Activated CD4-positive, CD25-positive, alpha-beta regulatory T cell treated with anti-CD3 and anti-CD28 coated beads, Interleukin-2, amount 50 U/mL, for 72 hours (primary cell): ENCODE results near the gene BCL2L11.

ENCODE experiments used
- DNase-seq: peaks from one replicate; pipeline ENCODE4 v3.0.0; 2021

BCL2L11 gene

GRCh38 chr2:111145103-111145760, 24.5 kb downstream of the BCL2L11 start:
- DNase-seq, result no peak

- no peak for DNase-seq
Observed at GRCh38 chr2:111145951-111146350, 25.2 kb downstream of the BCL2L11 start.

GRCh38 chr2:111148225-111148873, 27.6 kb downstream of the BCL2L11 start:
- no peak for DNase-seq

GRCh38 chr2:111148925-111149324, 28.2 kb downstream of the BCL2L11 start:
- DNase-seq, result no peak

GRCh38 chr2:111149882-111150455, 29.3 kb downstream of the BCL2L11 start:
- no peak for DNase-seq

- no peak for DNase-seq
Observed at GRCh38 chr2:111154758-111155157, 34.0 kb downstream of the BCL2L11 start.

- no peak for DNase-seq
Observed at GRCh38 chr2:111155610-111156009, 34.9 kb downstream of the BCL2L11 start.

- DNase-seq, result no peak
Observed at GRCh38 chr2:111156529-111156928, 35.8 kb downstream of the BCL2L11 start.

- DNase-seq, result no peak
Observed at GRCh38 chr2:111157071-111157661, 36.5 kb downstream of the BCL2L11 start.

- no peak for DNase-seq
Observed at GRCh38 chr2:111157798-111158197, 37.1 kb downstream of the BCL2L11 start.

GRCh38 chr2:111159641-111160040, 38.9 kb downstream of the BCL2L11 start:
- DNase-seq, result no peak

- no peak for DNase-seq
Observed at GRCh38 chr2:111160758-111161157, 40.0 kb downstream of the BCL2L11 start.

- DNase-seq, result no peak
Observed at GRCh38 chr2:111161971-111162370, 41.3 kb downstream of the BCL2L11 start.

- DNase-seq, result no peak
Observed at GRCh38 chr2:111162718-111163331, 42.1 kb downstream of the BCL2L11 start.

GRCh38 chr2:111164078-111164477, 43.4 kb downstream of the BCL2L11 start:
- DNase-seq, result no peak

GRCh38 chr2:111165084-111165483, 44.4 kb downstream of the BCL2L11 start:
- DNase-seq, result no peak

- DNase-seq, result no peak
Observed at GRCh38 chr2:111166115-111166514, 45.4 kb downstream of the BCL2L11 start.

GRCh38 chr2:111167076-111167862, 46.6 kb downstream of the BCL2L11 start:
- no peak for DNase-seq

- DNase-seq, result no peak
Observed at GRCh38 chr2:111167863-111168162, 47.1 kb downstream of the BCL2L11 start.

GRCh38 chr2:111168528-111169239, 48.0 kb downstream of the BCL2L11 start:
- DNase-seq, result peak; percentile 54

GRCh38 chr2:111169268-111169667, 48.6 kb downstream of the BCL2L11 start:
- no peak for DNase-seq

- no peak for DNase-seq
Observed at GRCh38 chr2:111169924-111170323, 49.2 kb downstream of the BCL2L11 start.
